Liver (tissue), 9 donors: ENCODE measurements around the gene VAV3. TPM values are rescaled to one million over a fixed set of nuclear protein-coding genes. Genes with fewer than 3 reads are reported as not detected.

Source experiments
- DNase-seq: peaks from one replicate; pipeline ENCODE4 v3.0.0-alpha.2; 2017; ENCODE audit warnings: low spot score
- H3K27ac ChIP-seq, 2 donors: one replicate each; pipeline ENCODE4 v1.7.0; 2013; ENCODE audit warnings: inconsistent platforms in 2 of 2, low read length in 2 of 2, control low read depth in 1 of 2, low read depth in 1 of 2, mild to moderate bottlenecking in 1 of 2
- H3K27me3 ChIP-seq, 4 donors: one replicate each; pipeline versions ENCODE4 v1.6.1 to v1.7.0; 2013; ENCODE audit warnings: low read length in 3 of 4, inconsistent platforms in 1 of 4, mild to moderate bottlenecking in 1 of 4, moderate library complexity in 1 of 4; ENCODE audit not compliant: control insufficient read depth in 4 of 4, insufficient read depth in 4 of 4
- H3K36me3 ChIP-seq, 4 donors: one replicate each; pipeline versions ENCODE4 v1.6.1 to v1.7.0; 2013; ENCODE audit warnings: low read length in 3 of 4, mild to moderate bottlenecking in 3 of 4, low read depth in 1 of 4, moderate library complexity in 1 of 4; ENCODE audit not compliant: control insufficient read depth in 4 of 4, insufficient read depth in 3 of 4
- H3K4me1 ChIP-seq, 4 donors: one replicate each; pipeline versions ENCODE4 v1.6.1 to v1.7.0; 2013; ENCODE audit warnings: low read length in 3 of 4, mild to moderate bottlenecking in 3 of 4, moderate library complexity in 1 of 4; ENCODE audit not compliant: control insufficient read depth in 4 of 4, insufficient read depth in 4 of 4
- H3K4me3 ChIP-seq, 3 donors: one replicate each; pipeline versions ENCODE4 v1.6.1 to v1.7.0; 2013; ENCODE audit warnings: low read length in 3 of 3, control low read depth in 1 of 3, low read depth in 1 of 3, mild to moderate bottlenecking in 1 of 3
- H3K9ac ChIP-seq, 2 donors: one replicate each; pipeline ENCODE4 v1.7.0; 2013; ENCODE audit warnings: low read length in 2 of 2, mild to moderate bottlenecking in 2 of 2, moderate library complexity in 2 of 2, control low read depth in 1 of 2, low read depth in 1 of 2
- H3K9me3 ChIP-seq, 4 donors: one replicate each; pipeline versions ENCODE4 v1.6.1 to v1.7.0; 2013; ENCODE audit warnings: low read length in 3 of 4; ENCODE audit not compliant: control insufficient read depth in 4 of 4
- EGR1 ChIP-seq, 2 donors: IDR thresholded peaks; 2 replicates each; pipeline ENCODE4 v1.6.1; 2016 to 2018; ENCODE audit warnings: antibody characterized with exemption in 2 of 2, low read depth in 2 of 2
- FOXA1 ChIP-seq: IDR thresholded peaks from 2 replicates; pipeline ENCODE4 v1.6.1; 2016; ENCODE audit warnings: antibody characterized with exemption
- FOXA2 ChIP-seq: IDR thresholded peaks from 2 replicates; pipeline ENCODE4 v1.6.1; 2016; ENCODE audit warnings: antibody characterized with exemption
- GABPA ChIP-seq, 2 donors: IDR thresholded peaks in 1 of 2; conservative IDR thresholded peaks in 1 of 2; 2 replicates each; pipeline ENCODE4 v1.6.1; 2016; ENCODE audit warnings: antibody characterized with exemption in 2 of 2, mild to moderate bottlenecking in 1 of 2, moderate library complexity in 1 of 2
- HNF4A ChIP-seq, 2 donors: conservative IDR thresholded peaks; 2 replicates each; pipeline ENCODE4 v1.6.1; 2016; ENCODE audit warnings: antibody characterized with exemption in 2 of 2, mild to moderate bottlenecking in 2 of 2
- HNF4G ChIP-seq: IDR thresholded peaks from 2 replicates; pipeline ENCODE4 v1.6.1; 2016; ENCODE audit warnings: antibody characterized with exemption
- JUND ChIP-seq, 2 donors: IDR thresholded peaks; 2 replicates each; pipeline ENCODE4 v1.6.1; 2016; ENCODE audit warnings: antibody characterized with exemption in 2 of 2
- NR2F2 ChIP-seq: IDR thresholded peaks from 2 replicates; pipeline ENCODE4 v1.6.1; 2016; ENCODE audit warnings: antibody characterized with exemption
- RAD21 ChIP-seq, 2 donors: IDR thresholded peaks; 2 replicates each; pipeline ENCODE4 v1.6.1; 2016; ENCODE audit warnings: antibody characterized with exemption in 2 of 2, mild to moderate bottlenecking in 2 of 2
- SP1 ChIP-seq: IDR thresholded peaks from 2 replicates; pipeline ENCODE4 v1.6.1; 2018; ENCODE audit warnings: antibody characterized with exemption, mild to moderate bottlenecking
- TAF1 ChIP-seq: conservative IDR thresholded peaks from 2 replicates; pipeline ENCODE4 v1.6.1; 2016; ENCODE audit warnings: antibody characterized with exemption, mild to moderate bottlenecking
- YY1 ChIP-seq: IDR thresholded peaks from 2 replicates; pipeline ENCODE4 v1.6.1; 2016; ENCODE audit warnings: antibody characterized with exemption, mild to moderate bottlenecking
- WGBS: extraction: QIAGEN DNeasy Blood & Tissue Kit; methylation state at CpG from one replicate; pipeline ENCODE4 v1.1.7; 2013; 5-methylcytosine and 5-hydroxymethylcytosine counted together
- polyA plus RNA-seq, 2 donors: library from polyadenylated mRNA; stranded (reverse) in 1 of 2; unstranded in 1 of 2; fragments of 200-250 nt in 1 of 2; fragments of >200 nt in 1 of 2; fragmentation: Nextera tagmentation in 1 of 2; extraction: Ambion mirVana in 1 of 2; gene quantifications; one replicate each; pipeline versions ENCODE4 v1.2.1 to v1.2.3, GENCODE V29; 2013 to 2015
- total RNA-seq, 2 donors: library from RNA; depleted of rRNA; stranded (reverse); fragments of >200 nt; gene quantifications; one replicate each; pipeline ENCODE4 v1.2.3, GENCODE V29; 2014
- TF ChIP-seq, protein P1 (sequence below): fragments of 150-350 bp; IDR thresholded peaks from 2 replicates; pipeline ENCODE4 v1.5.1; 2017; ENCODE audit warnings: improper control_type of control experiment, low read depth, low read length; ENCODE audit not compliant: missing input control
- TF ChIP-seq, protein P2 (sequence below): IDR thresholded peaks from 2 replicates; pipeline ENCODE4 v1.6.1; 2016; ENCODE audit warnings: antibody characterized with exemption, mild to moderate bottlenecking
- TF ChIP-seq, protein P3 (sequence below): IDR thresholded peaks from 2 replicates; pipeline ENCODE4 v1.6.1; 2016; ENCODE audit warnings: antibody characterized with exemption
- TF ChIP-seq, protein P4 (sequence below): IDR thresholded peaks from 2 replicates; pipeline ENCODE4 v1.6.1; 2016; ENCODE audit warnings: antibody characterized with exemption
- TF ChIP-seq, protein P5 (sequence below): IDR thresholded peaks from 2 replicates; pipeline ENCODE4 v1.6.1; 2016; ENCODE audit warnings: antibody characterized with exemption
- donor health status: healthy.
- donor health status: healthy.
- donor health status: healthy.
- donor health status: healthy.
- donor health status: healthy.

Gene VAV3
- total and polyA plus RNA-seq, 4 donors, result 0.46 to 4.8 (median 2.7) TPM

DNA sequence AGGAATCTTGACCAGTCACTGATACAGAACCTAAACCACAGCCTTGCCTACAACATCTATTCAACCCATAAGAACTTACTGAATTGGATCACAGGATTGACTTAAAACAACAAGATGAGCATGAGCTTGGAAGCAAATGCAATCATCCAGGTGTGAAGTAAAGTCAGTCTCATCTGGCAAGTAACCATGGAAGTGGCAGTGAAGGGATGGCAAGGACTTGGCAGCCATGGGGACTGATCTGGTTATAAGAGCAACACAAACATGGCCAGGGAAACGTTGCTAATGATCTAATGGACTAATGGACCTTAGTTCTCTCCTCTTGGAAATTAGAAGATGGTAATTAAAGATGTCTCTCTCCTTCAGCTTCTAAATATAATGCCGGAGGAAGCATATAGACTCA, 133.1 kb downstream of the VAV3 start:
- Histone ChIP-seq H3K27ac (no peak overlapping the region), H3K36me3 (no peaks in the 10 kb centered on the region), H3K9me3 (no peaks in the 10 kb centered on the region), H3K27me3 (peaks cover 0 to 7% (median 0%) of the 10 kb centered on the region in 4 donors), H3K4me3 (no peak overlapping the region), H3K4me1 (peaks cover 0 to 4% (median 0%) of the 10 kb centered on the region in 4 donors), H3K9ac (no peak overlapping the region)
- DNase-seq, result no peak
- 51% methylated on average over 2 of the region's 2 CpGs for WGBS
- TF ChIP-seq, protein P1, sequence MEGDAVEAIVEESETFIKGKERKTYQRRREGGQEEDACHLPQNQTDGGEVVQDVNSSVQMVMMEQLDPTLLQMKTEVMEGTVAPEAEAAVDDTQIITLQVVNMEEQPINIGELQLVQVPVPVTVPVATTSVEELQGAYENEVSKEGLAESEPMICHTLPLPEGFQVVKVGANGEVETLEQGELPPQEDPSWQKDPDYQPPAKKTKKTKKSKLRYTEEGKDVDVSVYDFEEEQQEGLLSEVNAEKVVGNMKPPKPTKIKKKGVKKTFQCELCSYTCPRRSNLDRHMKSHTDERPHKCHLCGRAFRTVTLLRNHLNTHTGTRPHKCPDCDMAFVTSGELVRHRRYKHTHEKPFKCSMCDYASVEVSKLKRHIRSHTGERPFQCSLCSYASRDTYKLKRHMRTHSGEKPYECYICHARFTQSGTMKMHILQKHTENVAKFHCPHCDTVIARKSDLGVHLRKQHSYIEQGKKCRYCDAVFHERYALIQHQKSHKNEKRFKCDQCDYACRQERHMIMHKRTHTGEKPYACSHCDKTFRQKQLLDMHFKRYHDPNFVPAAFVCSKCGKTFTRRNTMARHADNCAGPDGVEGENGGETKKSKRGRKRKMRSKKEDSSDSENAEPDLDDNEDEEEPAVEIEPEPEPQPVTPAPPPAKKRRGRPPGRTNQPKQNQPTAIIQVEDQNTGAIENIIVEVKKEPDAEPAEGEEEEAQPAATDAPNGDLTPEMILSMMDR, result no peak
- TF ChIP-seq, protein P2, sequence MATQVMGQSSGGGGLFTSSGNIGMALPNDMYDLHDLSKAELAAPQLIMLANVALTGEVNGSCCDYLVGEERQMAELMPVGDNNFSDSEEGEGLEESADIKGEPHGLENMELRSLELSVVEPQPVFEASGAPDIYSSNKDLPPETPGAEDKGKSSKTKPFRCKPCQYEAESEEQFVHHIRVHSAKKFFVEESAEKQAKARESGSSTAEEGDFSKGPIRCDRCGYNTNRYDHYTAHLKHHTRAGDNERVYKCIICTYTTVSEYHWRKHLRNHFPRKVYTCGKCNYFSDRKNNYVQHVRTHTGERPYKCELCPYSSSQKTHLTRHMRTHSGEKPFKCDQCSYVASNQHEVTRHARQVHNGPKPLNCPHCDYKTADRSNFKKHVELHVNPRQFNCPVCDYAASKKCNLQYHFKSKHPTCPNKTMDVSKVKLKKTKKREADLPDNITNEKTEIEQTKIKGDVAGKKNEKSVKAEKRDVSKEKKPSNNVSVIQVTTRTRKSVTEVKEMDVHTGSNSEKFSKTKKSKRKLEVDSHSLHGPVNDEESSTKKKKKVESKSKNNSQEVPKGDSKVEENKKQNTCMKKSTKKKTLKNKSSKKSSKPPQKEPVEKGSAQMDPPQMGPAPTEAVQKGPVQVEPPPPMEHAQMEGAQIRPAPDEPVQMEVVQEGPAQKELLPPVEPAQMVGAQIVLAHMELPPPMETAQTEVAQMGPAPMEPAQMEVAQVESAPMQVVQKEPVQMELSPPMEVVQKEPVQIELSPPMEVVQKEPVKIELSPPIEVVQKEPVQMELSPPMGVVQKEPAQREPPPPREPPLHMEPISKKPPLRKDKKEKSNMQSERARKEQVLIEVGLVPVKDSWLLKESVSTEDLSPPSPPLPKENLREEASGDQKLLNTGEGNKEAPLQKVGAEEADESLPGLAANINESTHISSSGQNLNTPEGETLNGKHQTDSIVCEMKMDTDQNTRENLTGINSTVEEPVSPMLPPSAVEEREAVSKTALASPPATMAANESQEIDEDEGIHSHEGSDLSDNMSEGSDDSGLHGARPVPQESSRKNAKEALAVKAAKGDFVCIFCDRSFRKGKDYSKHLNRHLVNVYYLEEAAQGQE, result no peak
- no peak for TF ChIP-seq SP1
- TF ChIP-seq YY1, result no peak
- TF ChIP-seq JUND (IDR thresholded peaks at IDR 0.05), result no peak
- TF ChIP-seq, protein P3, sequence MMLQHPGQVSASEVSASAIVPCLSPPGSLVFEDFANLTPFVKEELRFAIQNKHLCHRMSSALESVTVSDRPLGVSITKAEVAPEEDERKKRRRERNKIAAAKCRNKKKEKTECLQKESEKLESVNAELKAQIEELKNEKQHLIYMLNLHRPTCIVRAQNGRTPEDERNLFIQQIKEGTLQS, result no peak
- TF ChIP-seq FOXA1, result no peak
- TF ChIP-seq FOXA2, result no peak
- TF ChIP-seq NR2F2, result no peak
- no peak for TF ChIP-seq HNF4G
- TF ChIP-seq TAF1, result no peak
- no peak for TF ChIP-seq GABPA (IDR thresholded peaks at IDR 0.05 in 1 of 2, conservative IDR thresholded peaks at IDR 0.05 in 1 of 2)
- TF ChIP-seq RAD21 (IDR thresholded peaks at IDR 0.05), result no peak
- TF ChIP-seq, protein P4, sequence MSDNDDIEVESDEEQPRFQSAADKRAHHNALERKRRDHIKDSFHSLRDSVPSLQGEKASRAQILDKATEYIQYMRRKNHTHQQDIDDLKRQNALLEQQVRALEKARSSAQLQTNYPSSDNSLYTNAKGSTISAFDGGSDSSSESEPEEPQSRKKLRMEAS, result no peak
- no peak for TF ChIP-seq EGR1 (IDR thresholded peaks at IDR 0.05; ENCODE audit: low read depth in 2 of 2)
- no peak for TF ChIP-seq HNF4A (conservative IDR thresholded peaks at IDR 0.05)
- TF ChIP-seq, protein P5, sequence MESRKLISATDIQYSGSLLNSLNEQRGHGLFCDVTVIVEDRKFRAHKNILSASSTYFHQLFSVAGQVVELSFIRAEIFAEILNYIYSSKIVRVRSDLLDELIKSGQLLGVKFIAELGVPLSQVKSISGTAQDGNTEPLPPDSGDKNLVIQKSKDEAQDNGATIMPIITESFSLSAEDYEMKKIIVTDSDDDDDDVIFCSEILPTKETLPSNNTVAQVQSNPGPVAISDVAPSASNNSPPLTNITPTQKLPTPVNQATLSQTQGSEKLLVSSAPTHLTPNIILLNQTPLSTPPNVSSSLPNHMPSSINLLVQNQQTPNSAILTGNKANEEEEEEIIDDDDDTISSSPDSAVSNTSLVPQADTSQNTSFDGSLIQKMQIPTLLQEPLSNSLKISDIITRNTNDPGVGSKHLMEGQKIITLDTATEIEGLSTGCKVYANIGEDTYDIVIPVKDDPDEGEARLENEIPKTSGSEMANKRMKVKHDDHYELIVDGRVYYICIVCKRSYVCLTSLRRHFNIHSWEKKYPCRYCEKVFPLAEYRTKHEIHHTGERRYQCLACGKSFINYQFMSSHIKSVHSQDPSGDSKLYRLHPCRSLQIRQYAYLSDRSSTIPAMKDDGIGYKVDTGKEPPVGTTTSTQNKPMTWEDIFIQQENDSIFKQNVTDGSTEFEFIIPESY, result no peak

DNA sequence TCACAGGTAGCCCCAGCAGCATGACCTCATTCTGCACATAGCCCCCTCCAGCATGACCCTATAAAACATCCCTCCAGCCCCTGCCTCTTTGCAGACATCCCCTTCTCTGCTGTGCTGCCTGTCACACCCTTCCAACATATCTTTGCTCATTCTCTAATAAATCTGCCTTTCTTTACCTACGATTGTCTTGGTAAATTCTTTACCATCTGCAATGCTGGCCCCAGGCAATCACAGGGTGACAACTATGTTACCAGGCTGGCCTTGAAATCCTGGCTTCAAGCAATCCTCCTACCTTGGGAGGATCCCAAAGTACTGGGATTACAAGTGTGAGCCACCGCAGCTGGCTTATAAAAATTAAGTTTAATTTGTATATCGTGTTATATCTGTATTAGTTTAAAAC, 134.5 kb downstream of the VAV3 start:
- TF ChIP-seq, protein P4, result no peak
- TF ChIP-seq FOXA1, result no peak
- no peak for TF ChIP-seq NR2F2
- no peak for TF ChIP-seq SP1
- no peak for TF ChIP-seq HNF4A (conservative IDR thresholded peaks at IDR 0.05)
- no peak for TF ChIP-seq YY1
- no peak for TF ChIP-seq FOXA2
- no peak for TF ChIP-seq RAD21 (IDR thresholded peaks at IDR 0.05)
- no peaks in the 10 kb centered on the region for H3K9me3 ChIP-seq
- H3K4me3 ChIP-seq, result no peak overlapping the region
- no peak overlapping the region for H3K27ac ChIP-seq
- peaks cover 0 to 7% (median 0%) of the 10 kb centered on the region in 4 donors for H3K27me3 ChIP-seq
- WGBS, result 80% methylated on average over 3 of the region's 3 CpGs
- no peak overlapping the region for H3K9ac ChIP-seq
- no peaks in the 10 kb centered on the region for H3K36me3 ChIP-seq
- no peak for DNase-seq
- peaks cover 0 to 4% (median 0%) of the 10 kb centered on the region in 4 donors for H3K4me1 ChIP-seq
